PC-3 (cell line): ENCODE data around the gene CIBAR2. TPM values are rescaled to one million over a fixed set of nuclear protein-coding genes. Genes with fewer than 3 reads are reported as not detected.

Source experiments
- ATAC-seq: fragments of 200-7000 bp; cut with Tn5 transposase; 2 replicates; pipeline ENCODE4 v1.9.1; 2020; ENCODE audit warnings: mild to moderate bottlenecking, moderate library complexity
- BruUV-seq: library from RNA; stranded (reverse); fragments of 400-500 nt; replicated peaks from 2 replicates; lab custom pipeline; 2021; lab: Mats Ljungman, UMichigan
- CTCF ChIA-PET: fragments of 300-600 bp; sonication (Branson Sonifier 250); formaldehyde crosslinking; loops from one replicate; lab custom pipeline; 2022; ENCODE audit warnings: antibody characterized with exemption; lab: Charles Lee
- POLR2A ChIA-PET: fragments of 300-600 bp; sonication (Branson Sonifier 250); formaldehyde crosslinking; loops from one replicate; lab custom pipeline; 2022; ENCODE audit warnings: antibody characterized with exemption; ENCODE audit not compliant: unreplicated experiment; lab: Charles Lee
- DNase-seq: peaks from one replicate; pipeline ENCODE4 v3.0.0-alpha.2; 2015
- H2AFZ ChIP-seq: fragments of 300-600 bp; sonication (generic); 2 replicates; pipeline ENCODE4 v1.6.0; 2016; ENCODE audit warnings: antibody characterized with exemption, low read length
- H3F3A ChIP-seq: fragments of 300-600 bp; sonication (generic); one replicate; pipeline ENCODE4 v1.6.0; 2017; ENCODE audit warnings: antibody characterized with exemption, low read length, control low read depth, mild to moderate bottlenecking; ENCODE audit not compliant: unreplicated experiment
- H3K27ac ChIP-seq: fragments of 300-600 bp; sonication (generic); 2 replicates; pipeline ENCODE4 v1.5.1; 2016; ENCODE audit warnings: mild to moderate bottlenecking, low read length
- H3K27me3 ChIP-seq: fragments of 300-600 bp; sonication (generic); 2 replicates; pipeline ENCODE4 v1.6.1; 2016; ENCODE audit warnings: low read length, mixed read lengths
- H3K36me3 ChIP-seq: fragments of 300-600 bp; sonication (generic); 2 replicates; pipeline ENCODE4 v1.6.1; 2016; ENCODE audit warnings: low read depth, mixed run types, low read length, mixed read lengths
- H3K4me1 ChIP-seq: fragments of 300-600 bp; sonication (generic); 2 replicates; pipeline ENCODE4 v1.5.1; 2016; ENCODE audit warnings: low read length; ENCODE audit not compliant: insufficient read depth
- H3K4me2 ChIP-seq: fragments of 300-600 bp; sonication (generic); 2 replicates; pipeline ENCODE4 v1.6.0; 2016; ENCODE audit warnings: low read length
- H3K4me3 ChIP-seq: fragments of 300-600 bp; sonication (generic); 2 replicates; pipeline ENCODE4 v1.5.1; 2016; ENCODE audit warnings: mild to moderate bottlenecking, low read length, mixed read lengths
- H3K79me2 ChIP-seq: fragments of 300-600 bp; sonication (generic); 2 replicates; pipeline ENCODE4 v1.6.1; 2017; ENCODE audit warnings: low read length, mixed read lengths
- H3K9ac ChIP-seq: fragments of 300-600 bp; sonication (generic); 2 replicates; pipeline ENCODE4 v1.6.0; 2016; ENCODE audit warnings: mild to moderate bottlenecking, low read length
- H3K9me2 ChIP-seq: fragments of 300-600 bp; sonication (generic); replicated peaks from 2 replicates; pipeline ENCODE4 v1.6.1; 2016; ENCODE audit warnings: mixed run types, low read length, mixed read lengths
- H3K9me3 ChIP-seq: fragments of 300-600 bp; sonication (generic); 2 replicates; pipeline ENCODE4 v1.6.1; 2016; ENCODE audit warnings: low read length, mixed read lengths
- H4K20me1 ChIP-seq: fragments of 300-600 bp; sonication (generic); 2 replicates; pipeline ENCODE4 v1.6.1; 2016; ENCODE audit warnings: low read length, mixed read lengths
- EZH2 ChIP-seq: fragments of 300-600 bp; sonication (generic); IDR thresholded peaks from one replicate; pipeline ENCODE4 v1.6.1; 2017; ENCODE audit warnings: antibody characterized with exemption, mild to moderate bottlenecking, low read length; ENCODE audit not compliant: unreplicated experiment
- EZH2phosphoT487 ChIP-seq: fragments of 300-600 bp; sonication (generic); IDR thresholded peaks from 2 replicates; pipeline ENCODE4 v1.6.1; 2018; ENCODE audit warnings: mild to moderate bottlenecking, antibody characterized with exemption, low read length, borderline replicate concordance
- intact Hi-C: fragments of 100-400 bp; cut with micrococcal nuclease; formaldehyde crosslinking; loops from 2 replicates; pipeline ENCODE4 v1.9.0; 2023
- total RNA-seq: library from RNA; depleted of rRNA; stranded (reverse); fragments of >200 nt; gene quantifications from 2 replicates; pipeline ENCODE4 v1.2.3, GENCODE V29; 2014
- TF ChIP-seq, protein P1 (sequence below): fragments of 300-600 bp; sonication (generic); conservative IDR thresholded peaks from 2 replicates; pipeline ENCODE4 v1.5.1; 2017; ENCODE audit warnings: antibody characterized with exemption, low read depth, mild to moderate bottlenecking, low read length

CIBAR2 gene
- total RNA-seq, 1 experiment from 2014 or later = not detected

- BruUV-seq = no TSS peak
- ATAC-seq (no peak), DNase-seq (no peak)
- no peak overlapping the region for H3K27ac ChIP-seq
- no peak overlapping the region for H3K9ac ChIP-seq
- no peaks in the 10 kb centered on the region for H3K36me3 ChIP-seq
- no peak overlapping the region for H3K4me2 ChIP-seq
- no peak overlapping the region for H3K4me3 ChIP-seq
- no peaks in the 10 kb centered on the region for H3F3A ChIP-seq
- H3K27me3 ChIP-seq = no peaks in the 10 kb centered on the region
- POLR2A ChIA-PET = no interaction called here
- CTCF ChIA-PET = interaction anchor here (0.5 kb wide), 1 partner anchor 508 kb away, joined by 4 read pairs; the partner anchor contains the start of gene GSE1
- H3K9me2 ChIP-seq = no peaks in the 10 kb centered on the region
- intact Hi-C loops = no loop called here
- no peaks in the 10 kb centered on the region for H3K9me3 ChIP-seq
- H4K20me1 ChIP-seq = no peaks in the 10 kb centered on the region
- no peaks in the 10 kb centered on the region for H3K79me2 ChIP-seq
- H2AFZ ChIP-seq = no peak overlapping the region
- TF ChIP-seq, protein P1, sequence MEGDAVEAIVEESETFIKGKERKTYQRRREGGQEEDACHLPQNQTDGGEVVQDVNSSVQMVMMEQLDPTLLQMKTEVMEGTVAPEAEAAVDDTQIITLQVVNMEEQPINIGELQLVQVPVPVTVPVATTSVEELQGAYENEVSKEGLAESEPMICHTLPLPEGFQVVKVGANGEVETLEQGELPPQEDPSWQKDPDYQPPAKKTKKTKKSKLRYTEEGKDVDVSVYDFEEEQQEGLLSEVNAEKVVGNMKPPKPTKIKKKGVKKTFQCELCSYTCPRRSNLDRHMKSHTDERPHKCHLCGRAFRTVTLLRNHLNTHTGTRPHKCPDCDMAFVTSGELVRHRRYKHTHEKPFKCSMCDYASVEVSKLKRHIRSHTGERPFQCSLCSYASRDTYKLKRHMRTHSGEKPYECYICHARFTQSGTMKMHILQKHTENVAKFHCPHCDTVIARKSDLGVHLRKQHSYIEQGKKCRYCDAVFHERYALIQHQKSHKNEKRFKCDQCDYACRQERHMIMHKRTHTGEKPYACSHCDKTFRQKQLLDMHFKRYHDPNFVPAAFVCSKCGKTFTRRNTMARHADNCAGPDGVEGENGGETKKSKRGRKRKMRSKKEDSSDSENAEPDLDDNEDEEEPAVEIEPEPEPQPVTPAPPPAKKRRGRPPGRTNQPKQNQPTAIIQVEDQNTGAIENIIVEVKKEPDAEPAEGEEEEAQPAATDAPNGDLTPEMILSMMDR = no peak
- TF ChIP-seq EZH2 (no peak), EZH2phosphoT487 (no peak)
- H3K4me1 ChIP-seq = no peaks in the 10 kb centered on the region
Measured at GRCh38 chr16:85104821-85105391, 7.4 kb downstream of the CIBAR2 start.

- TF ChIP-seq, protein P1 = no peak
- no peak for TF ChIP-seq EZH2
- no peak for TF ChIP-seq EZH2phosphoT487
Measured at GRCh38 chr16:85104147-85104546, 8.1 kb downstream of the CIBAR2 start.

More at GRCh38 chr16:85104147-85104546, 8.1 kb downstream of the CIBAR2 start:
- no peaks in the 10 kb centered on the region for H3K9me3 ChIP-seq
- no peaks in the 10 kb centered on the region for H4K20me1 ChIP-seq
- no TSS peak for BruUV-seq
- no peaks in the 10 kb centered on the region for H3K27me3 ChIP-seq
- H3K9ac ChIP-seq = no peak overlapping the region
- no peaks in the 10 kb centered on the region for H3K4me1 ChIP-seq
- no peaks in the 10 kb centered on the region for H3F3A ChIP-seq
- ChIA-PET POLR2A (no interaction called here), CTCF (no interaction called here)
- no peak overlapping the region for H2AFZ ChIP-seq
- no peak for DNase-seq
- ATAC-seq = no peak
- H3K27ac ChIP-seq = no peak overlapping the region
- no peak overlapping the region for H3K4me2 ChIP-seq
- no peaks in the 10 kb centered on the region for H3K9me2 ChIP-seq
- intact Hi-C loops = no loop called here
- H3K79me2 ChIP-seq = no peaks in the 10 kb centered on the region
- no peaks in the 10 kb centered on the region for H3K36me3 ChIP-seq
- H3K4me3 ChIP-seq = no peak overlapping the region
